GM12873 (cell line): ENCODE measurements around the gene MROH7.

Source experiments
- CTCF ChIP-seq: IDR thresholded peaks from 2 replicates; pipeline ENCODE4 v1.5.1; 2012; ENCODE audit warnings: low read depth, mild to moderate bottlenecking, moderate library complexity, low read length, control low read depth; ENCODE audit not compliant: insufficient read depth; ENCODE audit errors: missing control alignments

MROH7 gene

GRCh38 chr1:54724771-54725170 is 83.2 kb downstream of the MROH7 start:
- no peak for TF ChIP-seq CTCF

DNA sequence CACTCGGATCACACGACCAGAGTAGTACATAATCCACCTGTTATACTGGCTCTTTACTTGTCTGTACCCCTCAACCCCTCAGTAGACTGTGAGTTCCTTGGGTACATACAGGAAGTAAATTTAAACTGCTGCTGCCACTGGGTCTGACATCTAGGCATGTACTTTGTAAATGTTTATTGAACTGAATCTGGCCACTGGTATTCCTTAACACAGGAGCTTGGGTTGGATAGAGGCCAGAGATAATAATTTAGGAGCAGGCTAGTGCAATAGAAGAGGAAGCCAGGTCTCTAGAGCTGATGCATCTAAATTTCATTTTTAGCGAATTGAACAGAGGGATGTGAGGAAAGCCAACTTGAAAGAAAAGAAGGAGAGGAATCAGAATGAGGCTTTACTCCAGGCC is 86.4 kb downstream of the MROH7 start:
- no peak for TF ChIP-seq CTCF

DNA sequence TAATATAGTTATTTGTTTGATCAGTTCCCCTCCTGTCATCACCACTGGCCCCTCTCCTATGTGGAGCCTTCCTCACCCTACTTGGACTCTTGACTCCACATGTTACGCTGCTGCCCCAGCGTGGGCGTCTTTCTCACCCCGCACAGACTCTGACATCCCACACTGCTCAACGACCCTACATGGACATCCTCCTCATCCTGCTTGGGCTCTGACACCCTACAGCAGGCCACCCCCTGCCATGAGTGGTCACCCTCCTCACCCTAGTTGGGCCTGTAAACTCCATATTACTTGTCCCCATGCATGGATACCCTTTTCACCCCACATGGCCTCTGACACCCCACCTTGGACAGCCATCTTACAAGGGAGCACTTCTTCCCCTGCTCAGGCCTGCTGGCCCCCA is 95.1 kb downstream of the MROH7 start:
- no peak for TF ChIP-seq CTCF

GRCh38 chr1:54738244-54738643 is 96.7 kb downstream of the MROH7 start:
- TF ChIP-seq CTCF: no peak

DNA sequence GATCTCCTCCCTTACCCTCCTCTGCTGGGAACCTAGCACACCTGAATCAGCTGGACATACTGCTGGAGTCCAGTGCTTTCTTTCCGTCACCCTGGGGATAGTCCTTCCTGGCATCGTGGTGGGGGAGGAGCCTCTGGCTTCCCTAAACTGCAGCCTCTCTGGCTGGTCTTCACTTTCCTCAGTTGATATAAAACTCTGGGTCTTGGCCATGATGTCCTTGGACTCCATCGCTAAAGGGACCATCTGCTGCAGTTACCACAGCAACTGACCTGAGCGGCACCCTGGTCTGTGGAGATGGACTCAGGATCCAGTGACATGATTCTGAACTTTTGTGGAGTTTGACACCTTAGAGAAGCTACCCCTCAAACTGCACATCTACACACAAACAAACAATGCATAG is 99.9 kb downstream of the MROH7 start:
- no peak for TF ChIP-seq CTCF

DNA sequence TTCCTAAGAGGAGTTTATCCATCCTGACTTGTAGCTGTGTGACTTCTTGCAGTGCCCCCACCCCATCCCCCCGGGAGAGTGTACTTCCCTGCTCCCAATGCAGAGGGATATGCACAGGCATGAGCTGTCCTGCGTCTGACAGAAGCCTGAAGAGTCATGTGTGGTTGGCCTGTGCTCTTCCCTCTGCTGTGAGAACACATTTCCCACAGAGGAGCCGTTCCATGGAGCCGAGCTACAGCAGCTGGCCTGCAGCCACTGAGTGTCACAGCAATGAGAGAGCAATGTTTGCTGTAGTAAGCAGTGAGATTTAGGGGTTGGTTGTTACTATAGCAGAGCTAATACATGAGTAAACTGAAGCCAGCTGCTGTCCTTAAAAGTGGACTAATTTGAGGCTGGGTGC is 100.7 kb downstream of the MROH7 start:
- TF ChIP-seq CTCF: no peak

DNA sequence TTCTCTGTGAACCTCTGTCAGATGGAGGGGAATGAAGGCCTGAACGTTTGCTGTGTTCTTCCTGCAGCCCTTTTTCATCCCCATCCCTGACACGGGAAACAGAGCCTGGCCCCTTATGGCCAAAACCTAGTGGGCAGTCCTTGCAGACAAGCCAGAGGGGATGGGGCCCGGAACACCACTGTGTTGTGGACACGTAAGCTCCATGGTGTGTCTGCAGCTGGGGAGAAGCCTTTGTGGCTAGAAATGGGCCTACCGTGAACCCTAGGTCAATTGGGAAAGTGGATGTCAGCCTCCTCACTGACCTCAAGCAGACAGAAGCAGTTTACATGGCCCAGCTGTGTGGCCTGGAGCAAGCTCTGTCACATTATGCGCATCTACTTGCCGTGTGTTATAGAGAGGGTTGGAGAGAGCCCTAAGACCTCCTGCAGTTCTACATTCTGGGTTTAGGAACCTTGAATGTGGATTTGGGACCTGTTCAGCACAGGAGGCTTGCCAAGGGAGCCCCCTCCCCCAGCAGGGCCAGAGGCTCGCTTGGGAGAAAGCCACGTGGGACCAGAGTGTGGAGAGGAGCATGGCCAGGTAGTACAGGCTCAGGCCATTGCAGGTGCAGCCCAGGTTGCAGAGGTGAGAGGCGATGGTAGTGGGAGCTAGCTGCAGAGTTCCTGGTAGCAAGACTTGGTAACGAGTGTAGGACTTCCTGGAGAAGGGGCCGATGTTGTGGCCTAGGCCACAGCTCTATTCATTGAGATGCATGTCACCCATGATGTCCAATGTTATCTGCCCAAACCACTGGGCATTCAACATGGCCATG is 102.0 kb downstream of the MROH7 start:
- TF ChIP-seq CTCF: no peak

DNA sequence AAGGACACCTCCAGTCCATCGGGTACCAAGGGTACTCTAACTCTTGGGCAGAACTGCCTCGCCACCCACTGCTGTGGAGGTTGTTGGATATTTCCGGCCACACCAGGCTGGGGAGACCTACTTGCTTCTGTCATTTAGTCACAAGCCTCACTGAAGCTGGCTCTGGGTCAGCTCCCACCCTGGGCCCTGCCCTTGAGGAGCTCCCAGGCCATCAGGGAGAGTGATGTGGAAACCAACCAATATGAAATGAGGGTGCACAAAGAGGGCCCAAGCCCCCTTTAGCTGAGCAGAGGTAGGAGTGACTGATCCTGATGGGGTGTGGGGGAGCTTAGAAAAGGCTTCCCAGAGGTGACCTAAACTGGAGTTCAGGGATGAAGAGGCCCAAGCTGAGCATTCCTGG is 103.1 kb downstream of the MROH7 start:
- no peak for TF ChIP-seq CTCF
